Subcutaneous adipose tissue (tissue), 4 donors: ENCODE measurements around the gene CCT6A. TPM values are rescaled to one million over a fixed set of nuclear protein-coding genes. Genes with fewer than 3 reads are reported as not detected.

Experiments
- CTCF ChIP-seq: fragments of 450-650 bp; IDR thresholded peaks from one replicate; pipeline ENCODE4 v1.5.1; 2016; ENCODE audit warnings: low read depth, mild to moderate bottlenecking, control low read depth, antibody characterized with exemption, moderate library complexity
- small RNA-seq: library from RNA; depleted of rRNA; stranded (forward); fragments of <200 nt; gene quantifications from one replicate; pipeline ENCODE3, GENCODE V24; 2016
- total RNA-seq, 4 donors: library from RNA; depleted of rRNA; stranded (reverse); fragments of >200 nt; gene quantifications; one replicate each; pipeline ENCODE4 v1.1.0, GENCODE V29; 2016

Gene CCT6A
- total RNA-seq, 4 donors from 2014 or later = 75.1 to 133 (median 89.5) TPM

GRCh38 chr7:56110611-56111010, 59.0 kb downstream of the CCT6A start:
- TF ChIP-seq CTCF = no peak

Small RNA genes lying within 50 kb of the gene (small RNA-seq; reads per million reads assigned to genes)
- gene SNORA15 (not detected), gene SNORA22B (not detected)

Other genes with a start within 250 kb of the CCT6A start
- gene SEPTIN14, start 189.0 kb upstream of the CCT6A start, total RNA-seq = not detected
- gene ZNF713, start 164.3 kb upstream of the CCT6A start, total RNA-seq = 1 to 10 TPM; 1.3 to 3.8 (median 3.2) TPM
- gene MRPS17, start 99.9 kb upstream of the CCT6A start, total RNA-seq = 10 to 100 TPM in 1 of 4 donors, 1 to 10 TPM in 3; 5.1 to 10.1 (median 6.0) TPM
- 10 to 100 TPM; 56.9 to 79.9 (median 69.8) TPM for gene NIPSNAP2, start 87.2 kb upstream of the CCT6A start, total RNA-seq
- 10 to 100 TPM; 11.2 to 23.0 (median 13.2) TPM for gene PSPH, start 321 bp upstream of the CCT6A start, total RNA-seq
- gene SUMF2, start 12.5 kb downstream of the CCT6A start, total RNA-seq = 100 to 1,000 TPM in 3 of 4 donors, 10 to 100 TPM in 1; 79.1 to 169 (median 118) TPM
- gene PHKG1, start 41.2 kb downstream of the CCT6A start, total RNA-seq = 1 to 10 TPM in 3 of 4 donors, not detected in 1; 1.1 to 4.2 (median 3.9) TPM
- gene CHCHD2, start 54.7 kb downstream of the CCT6A start, total RNA-seq = 100 to 1,000 TPM; 252 to 344 (median 293) TPM
- not detected for gene NUPR2, start 64.7 kb downstream of the CCT6A start, total RNA-seq